ENCODE results near the gene DLG2. TPM values are rescaled to one million over a fixed set of nuclear protein-coding genes. Genes with fewer than 3 reads are reported as not detected.

DLG2 gene
- total RNA-seq, 4 donors from 2014 or later, result 7.3 to 14.1 (median 11.1) TPM

- H3K9me3 ChIP-seq, result no peaks in the 10 kb centered on the region
- WGBS, result 28% methylated on average over 9 of the region's 9 CpGs
- no peak overlapping the region for H3K4me3 ChIP-seq
- H3K4me1 ChIP-seq, result peaks cover 6 to 12% (median 8%) of the 10 kb centered on the region in 4 donors
- no peaks in the 10 kb centered on the region for H3K36me3 ChIP-seq
- no peak for TF ChIP-seq EP300 (IDR thresholded peaks at IDR 0.05)
- TF ChIP-seq POLR2A (IDR thresholded peaks at IDR 0.05; ENCODE audit: low read depth), result no peak
- intact Hi-C loops (cut with DNase I), result no loop called here
- H3K27me3 ChIP-seq, result no peaks in the 10 kb centered on the region
- no peak overlapping the region for H3K27ac ChIP-seq (replicated peaks in 1 of 4)
- no peak for DNase-seq (ENCODE audit: extremely low spot score)
Measured at GRCh38 chr11:83691451-83691950, 1935.6 kb downstream of the DLG2 start.

- intact Hi-C loops (cut with DNase I), result no loop called here
- H3K4me1 ChIP-seq, result peaks cover 6 to 12% (median 8%) of the 10 kb centered on the region in 4 donors
- 80% methylated on average over 1 of the region's 1 CpG for WGBS
- H3K27me3 ChIP-seq, result no peaks in the 10 kb centered on the region
- H3K27ac ChIP-seq (replicated peaks in 1 of 4), result no peak overlapping the region
- no peak for DNase-seq (ENCODE audit: extremely low spot score)
- no peak overlapping the region for H3K4me3 ChIP-seq
- no peaks in the 10 kb centered on the region for H3K36me3 ChIP-seq
- no peaks in the 10 kb centered on the region for H3K9me3 ChIP-seq
- TF ChIP-seq EP300 (IDR thresholded peaks at IDR 0.05), result no peak
- no peak for TF ChIP-seq POLR2A (IDR thresholded peaks at IDR 0.05; ENCODE audit: low read depth)
- TF ChIP-seq, protein P1, sequence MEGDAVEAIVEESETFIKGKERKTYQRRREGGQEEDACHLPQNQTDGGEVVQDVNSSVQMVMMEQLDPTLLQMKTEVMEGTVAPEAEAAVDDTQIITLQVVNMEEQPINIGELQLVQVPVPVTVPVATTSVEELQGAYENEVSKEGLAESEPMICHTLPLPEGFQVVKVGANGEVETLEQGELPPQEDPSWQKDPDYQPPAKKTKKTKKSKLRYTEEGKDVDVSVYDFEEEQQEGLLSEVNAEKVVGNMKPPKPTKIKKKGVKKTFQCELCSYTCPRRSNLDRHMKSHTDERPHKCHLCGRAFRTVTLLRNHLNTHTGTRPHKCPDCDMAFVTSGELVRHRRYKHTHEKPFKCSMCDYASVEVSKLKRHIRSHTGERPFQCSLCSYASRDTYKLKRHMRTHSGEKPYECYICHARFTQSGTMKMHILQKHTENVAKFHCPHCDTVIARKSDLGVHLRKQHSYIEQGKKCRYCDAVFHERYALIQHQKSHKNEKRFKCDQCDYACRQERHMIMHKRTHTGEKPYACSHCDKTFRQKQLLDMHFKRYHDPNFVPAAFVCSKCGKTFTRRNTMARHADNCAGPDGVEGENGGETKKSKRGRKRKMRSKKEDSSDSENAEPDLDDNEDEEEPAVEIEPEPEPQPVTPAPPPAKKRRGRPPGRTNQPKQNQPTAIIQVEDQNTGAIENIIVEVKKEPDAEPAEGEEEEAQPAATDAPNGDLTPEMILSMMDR (IDR thresholded peaks at IDR 0.05), result no peak
- TF ChIP-seq POLR2AphosphoS5 (IDR thresholded peaks at IDR 0.05), result no peak
Measured at GRCh38 chr11:83689144-83689780, 1937.9 kb downstream of the DLG2 start.

GRCh38 chr11:83687787-83688186 lies 1939.4 kb downstream of the DLG2 start:
- 82% methylated on average over 5 of the region's 5 CpGs for WGBS
- TF ChIP-seq EP300 (IDR thresholded peaks at IDR 0.05) (no peak), POLR2A (IDR thresholded peaks at IDR 0.05; ENCODE audit: low read depth) (no peak), POLR2AphosphoS5 (IDR thresholded peaks at IDR 0.05) (no peak)
- TF ChIP-seq, protein P1 (IDR thresholded peaks at IDR 0.05), result no peak

DNA sequence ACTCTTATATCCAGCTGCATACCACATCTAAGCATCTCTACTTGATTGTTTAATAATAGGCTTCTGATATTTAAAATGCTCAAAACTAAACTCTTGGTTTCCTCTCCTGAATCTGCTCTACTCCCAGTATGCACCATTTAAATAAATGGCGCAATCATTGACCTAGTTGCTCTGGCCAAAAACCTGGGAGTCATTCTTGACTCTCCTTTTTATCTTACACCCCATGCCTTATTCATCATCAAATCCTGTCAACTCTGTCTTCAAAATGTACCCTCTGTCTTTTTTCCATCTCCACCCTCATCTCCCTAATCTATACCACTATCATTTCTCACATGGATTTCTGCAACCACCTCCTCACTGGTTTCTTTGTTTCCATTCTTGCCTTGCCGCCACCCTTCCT lies 1941.4 kb downstream of the DLG2 start:
- TF ChIP-seq POLR2A (IDR thresholded peaks at IDR 0.05; ENCODE audit: low read depth) (no peak), POLR2AphosphoS5 (IDR thresholded peaks at IDR 0.05) (no peak), EP300 (IDR thresholded peaks at IDR 0.05) (no peak)
- TF ChIP-seq, protein P1 (IDR thresholded peaks at IDR 0.05), result no peak
- DNase-seq (ENCODE audit: extremely low spot score), result no peak
- intact Hi-C loops (cut with DNase I), result no loop called here
- no peaks in the 10 kb centered on the region for H3K27me3 ChIP-seq
- H3K36me3 ChIP-seq, result no peaks in the 10 kb centered on the region
- no peak overlapping the region for H3K4me3 ChIP-seq
- 91% methylated on average over 2 of the region's 2 CpGs for WGBS
- no peaks in the 10 kb centered on the region for H3K9me3 ChIP-seq
- H3K27ac ChIP-seq (replicated peaks in 1 of 4), result no peak overlapping the region
- H3K4me1 ChIP-seq, result peaks cover 0 to 2% (median 0%) of the 10 kb centered on the region in 4 donors

More at GRCh38 chr11:83687787-83688186, 1939.4 kb downstream of the DLG2 start:
- H3K27me3 ChIP-seq, result no peaks in the 10 kb centered on the region
- H3K36me3 ChIP-seq, result no peaks in the 10 kb centered on the region
- DNase-seq (ENCODE audit: extremely low spot score), result no peak
- H3K27ac ChIP-seq (replicated peaks in 1 of 4), result no peak overlapping the region
- H3K4me3 ChIP-seq, result no peak overlapping the region
- no peaks in the 10 kb centered on the region for H3K9me3 ChIP-seq
- intact Hi-C loops (cut with DNase I), result no loop called here
- H3K4me1 ChIP-seq, result peaks cover 6 to 12% (median 8%) of the 10 kb centered on the region in 4 donors

GRCh38 chr11:83684071-83684470 lies 1943.1 kb downstream of the DLG2 start:
- H3K36me3 ChIP-seq, result no peaks in the 10 kb centered on the region
- intact Hi-C loops (cut with DNase I), result no loop called here
- no peaks in the 10 kb centered on the region for H3K9me3 ChIP-seq
- no peaks in the 10 kb centered on the region for H3K27me3 ChIP-seq
- WGBS, result 80% methylated on average over 4 of the region's 4 CpGs
- DNase-seq (ENCODE audit: extremely low spot score), result no peak
- H3K27ac ChIP-seq (replicated peaks in 1 of 4), result no peak overlapping the region
- H3K4me1 ChIP-seq, result no peaks in the 10 kb centered on the region
- H3K4me3 ChIP-seq, result no peak overlapping the region
- TF ChIP-seq POLR2A (IDR thresholded peaks at IDR 0.05; ENCODE audit: low read depth) (no peak), POLR2AphosphoS5 (IDR thresholded peaks at IDR 0.05) (no peak), EP300 (IDR thresholded peaks at IDR 0.05) (no peak)
- TF ChIP-seq, protein P1 (IDR thresholded peaks at IDR 0.05), result no peak
